Colonic mucosa (tissue), 4 donors: ENCODE results near the gene NCKAP5. TPM values are rescaled to one million over a fixed set of nuclear protein-coding genes. Genes with fewer than 3 reads are reported as not detected.

Experiments
- DNase-seq: peaks from one replicate; pipeline ENCODE4 v3.0.0-alpha.2; 2020
- H3K27ac ChIP-seq: fragments of 200-600 bp; one replicate; pipeline ENCODE4 v1.8.0; 2021
- H3K27me3 ChIP-seq: fragments of 200-600 bp; one replicate; pipeline ENCODE4 v1.8.0; 2021
- H3K36me3 ChIP-seq: fragments of 200-600 bp; one replicate; pipeline ENCODE4 v1.8.0; 2021
- H3K4me1 ChIP-seq: fragments of 200-600 bp; one replicate; pipeline ENCODE4 v1.8.0; 2021; ENCODE audit warnings: mild to moderate bottlenecking
- H3K4me3 ChIP-seq: fragments of 200-600 bp; one replicate; pipeline ENCODE4 v1.8.0; 2021
- H3K9ac ChIP-seq, 2 donors: one replicate each; pipeline ENCODE4 v1.7.0; 2013; ENCODE audit warnings: control low read depth in 2 of 2, low read depth in 2 of 2, low read length in 2 of 2
- H3K9me3 ChIP-seq: fragments of 200-600 bp; one replicate; pipeline ENCODE4 v1.8.0; 2021
- CTCF ChIP-seq: fragments of 200-600 bp; IDR thresholded peaks from one replicate; pipeline ENCODE4 v1.8.0; 2022; ENCODE audit warnings: antibody characterized with exemption, mild to moderate bottlenecking
- intact Hi-C: fragments of 100-400 bp; cut with DNase I; formaldehyde crosslinking; loops from one replicate; pipeline ENCODE4 v1.14.1; 2022
- total RNA-seq, 2 donors: library from RNA; stranded (reverse); fragmentation: NEBNext Ultra II Directional in 1 of 2; extraction: Animal tissue kit (Norgen Biotek cat#: 25700) in 1 of 2; gene quantifications; one replicate each; pipeline ENCODE4 v1.2.1, GENCODE V29; 2021
- donor health status: healthy.
- donor health status: DM: no; HTN: no; CAD: no.
- donor health status: DM: no; HTN: no; CAD: no.

NCKAP5 gene
- total RNA-seq, 2 donors from 2014 or later: 2.9 to 3.7 TPM

- intact Hi-C loops: no loop called here
- no peak for DNase-seq
- Histone ChIP-seq H3K4me3 (no peak overlapping the region), H3K4me1 (no peaks in the 10 kb centered on the region), H3K36me3 (no peaks in the 10 kb centered on the region), H3K9me3 (no peaks in the 10 kb centered on the region), H3K27me3 (no peaks in the 10 kb centered on the region), H3K27ac (no peak overlapping the region), H3K9ac (no peak overlapping the region)
- no peak for TF ChIP-seq CTCF
These were observed 506.2 kb downstream of the NCKAP5 start for GRCh38 chr2:133061874-133062593.

GRCh38 chr2:133054297-133054696 lies 514.0 kb downstream of the NCKAP5 start:
- no peak overlapping the region for H3K27ac ChIP-seq
- H3K4me1 ChIP-seq: no peaks in the 10 kb centered on the region
- no peak for TF ChIP-seq CTCF
- H3K9me3 ChIP-seq: no peaks in the 10 kb centered on the region
- intact Hi-C loops: no loop called here
- no peaks in the 10 kb centered on the region for H3K36me3 ChIP-seq
- H3K4me3 ChIP-seq: no peak overlapping the region
- no peak overlapping the region for H3K9ac ChIP-seq
- DNase-seq: no peak
- no peaks in the 10 kb centered on the region for H3K27me3 ChIP-seq

- Histone ChIP-seq H3K9ac (no peak overlapping the region), H3K4me1 (no peaks in the 10 kb centered on the region), H3K4me3 (no peak overlapping the region), H3K9me3 (no peaks in the 10 kb centered on the region), H3K27ac (no peak overlapping the region), H3K36me3 (no peaks in the 10 kb centered on the region), H3K27me3 (no peaks in the 10 kb centered on the region)
- TF ChIP-seq CTCF: no peak
- DNase-seq: no peak
- intact Hi-C loops: no loop called here
These were observed 514.7 kb downstream of the NCKAP5 start for GRCh38 chr2:133053541-133053940.

GRCh38 chr2:133045787-133046186 lies 522.5 kb downstream of the NCKAP5 start:
- Histone ChIP-seq H3K9me3 (no peaks in the 10 kb centered on the region), H3K4me1 (no peaks in the 10 kb centered on the region), H3K9ac (no peak overlapping the region), H3K4me3 (no peak overlapping the region), H3K27ac (no peak overlapping the region), H3K27me3 (no peaks in the 10 kb centered on the region), H3K36me3 (no peaks in the 10 kb centered on the region)
- no peak for DNase-seq
- intact Hi-C loops: no loop called here
- no peak for TF ChIP-seq CTCF

- intact Hi-C loops: no loop called here
- H3K4me3 ChIP-seq: no peak overlapping the region
- H3K27me3 ChIP-seq: no peaks in the 10 kb centered on the region
- H3K36me3 ChIP-seq: no peaks in the 10 kb centered on the region
- no peak overlapping the region for H3K9ac ChIP-seq
- TF ChIP-seq CTCF: no peak
- H3K9me3 ChIP-seq: no peaks in the 10 kb centered on the region
- no peak overlapping the region for H3K27ac ChIP-seq
- DNase-seq: no peak
- H3K4me1 ChIP-seq: no peaks in the 10 kb centered on the region
These were observed 523.7 kb downstream of the NCKAP5 start for GRCh38 chr2:133044556-133044955.
